Smooth muscle cell (in vitro differentiated cells): ENCODE results near the gene NKD1. TPM values are rescaled to one million over a fixed set of nuclear protein-coding genes. Genes with fewer than 3 reads are reported as not detected.

ENCODE experiments used
- DNase-seq: peaks from one replicate; lab custom pipeline; 2025; ENCODE audit not compliant: unreplicated experiment; lab: John Stamatoyannopoulos, UW
- H2AFZ ChIP-seq: fragments of 200-600 bp; sonication (generic); 2 replicates; pipeline ENCODE4 v1.6.0; 2016; ENCODE audit warnings: antibody characterized with exemption, low read depth, mild to moderate bottlenecking
- H3F3A ChIP-seq: fragments of 200-600 bp; sonication (generic); 2 replicates; pipeline ENCODE4 v1.6.0; 2017; ENCODE audit warnings: antibody characterized with exemption, low read depth
- H3K27ac ChIP-seq: fragments of 200-600 bp; sonication (generic); 2 replicates; pipeline ENCODE4 v1.5.1; 2016; ENCODE audit warnings: low read depth, mild to moderate bottlenecking
- H3K27me3 ChIP-seq: fragments of 200-600 bp; sonication (generic); 2 replicates; pipeline ENCODE4 v1.6.1; 2016; ENCODE audit warnings: low read depth, mild to moderate bottlenecking
- H3K36me3 ChIP-seq: fragments of 200-600 bp; sonication (generic); 2 replicates; pipeline ENCODE4 v1.5.1; 2016; ENCODE audit warnings: low read depth
- H3K4me1 ChIP-seq: fragments of 200-600 bp; sonication (generic); 2 replicates; pipeline ENCODE4 v1.5.1; 2016; ENCODE audit warnings: low read depth
- H3K4me2 ChIP-seq: fragments of 200-600 bp; sonication (generic); 2 replicates; pipeline ENCODE4 v1.6.0; 2016; ENCODE audit warnings: mild to moderate bottlenecking
- H3K4me3 ChIP-seq: fragments of 200-600 bp; sonication (generic); 2 replicates; pipeline ENCODE4 v1.5.1; 2016; ENCODE audit warnings: mild to moderate bottlenecking
- H3K79me2 ChIP-seq: fragments of 200-600 bp; sonication (generic); 2 replicates; pipeline ENCODE4 v1.6.0; 2016; ENCODE audit warnings: low read depth, mild to moderate bottlenecking
- H3K9ac ChIP-seq: fragments of 200-600 bp; sonication (generic); 2 replicates; pipeline ENCODE4 v1.6.0; 2016; ENCODE audit warnings: low read depth
- H3K9me3 ChIP-seq: fragments of 200-600 bp; sonication (generic); replicated peaks from 2 replicates; pipeline ENCODE4 v1.5.1; 2016; ENCODE audit warnings: low read depth
- H4K20me1 ChIP-seq: fragments of 200-600 bp; sonication (generic); 2 replicates; pipeline ENCODE4 v1.6.0; 2016; ENCODE audit warnings: low read depth
- WGBS: methylation state at CpG from one replicate; pipeline ENCODE4 v1.1.7; 2016; ENCODE audit warnings: low lambda C conversion rate; 5-methylcytosine and 5-hydroxymethylcytosine counted together
- polyA plus RNA-seq: library from polyadenylated mRNA; unstranded; fragments of >200 nt; fragmentation: Nextera tagmentation; extraction: Ambion mirVana; gene quantifications from 2 replicates; pipeline ENCODE4 v1.2.1, GENCODE V29; 2016
- total RNA-seq: library from RNA; depleted of rRNA; stranded (reverse); fragments of >200 nt; gene quantifications from 2 replicates; pipeline ENCODE4 v1.2.3, GENCODE V29; 2014
- TF ChIP-seq, protein P1 (sequence below): fragments of 200-600 bp; sonication (generic); IDR thresholded peaks from 2 replicates; pipeline ENCODE4 v1.5.1; 2017; ENCODE audit warnings: borderline replicate concordance, mild to moderate bottlenecking, antibody characterized with exemption; ENCODE audit not compliant: insufficient read depth, poor library complexity, severe bottlenecking

NKD1 gene
- total and polyA plus RNA-seq, 2 experiments from 2014 or later = 4.5 to 18.8 TPM

DNA sequence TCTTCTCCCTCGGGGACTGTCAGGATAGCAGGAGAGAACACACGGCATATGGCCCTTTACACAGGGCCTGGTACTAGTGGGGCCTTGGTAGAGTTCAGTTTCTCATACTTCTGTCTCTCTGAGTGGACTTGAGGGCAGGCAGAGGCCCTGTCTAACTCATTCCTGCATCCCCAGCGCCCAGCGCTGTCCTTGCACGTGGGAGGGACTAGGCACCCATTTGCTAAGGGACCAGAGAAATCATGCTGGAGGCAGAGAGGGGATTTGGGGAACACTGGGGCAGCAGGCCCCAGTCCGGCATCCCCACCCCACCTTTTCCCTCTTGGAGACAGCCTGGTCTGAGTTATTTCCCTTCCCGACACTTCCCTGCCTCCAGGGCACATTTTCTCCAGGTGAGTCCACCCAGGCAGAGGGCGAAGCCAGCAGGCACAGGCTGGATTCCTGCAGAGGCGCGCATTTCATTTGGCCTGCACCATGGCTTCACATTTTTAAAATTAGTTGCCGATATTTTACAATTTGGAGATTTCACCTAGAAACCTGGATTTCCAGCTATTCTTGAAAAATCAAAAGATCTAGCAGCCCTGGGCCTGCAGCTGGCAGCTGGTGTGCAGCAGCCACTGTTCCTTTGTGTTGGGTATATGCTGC, 9.7 kb upstream of the NKD1 start:
- Histone ChIP-seq H3K36me3 (no peaks in the 10 kb centered on the region), H2AFZ (no peak overlapping the region), H3K4me2 (no peak overlapping the region), H4K20me1 (no peaks in the 10 kb centered on the region), H3F3A (no peaks in the 10 kb centered on the region), H3K9me3 (no peaks in the 10 kb centered on the region), H3K4me3 (no peak overlapping the region), H3K79me2 (no peaks in the 10 kb centered on the region), H3K27me3 (no peaks in the 10 kb centered on the region), H3K9ac (no peak overlapping the region), H3K27ac (no peak overlapping the region), H3K4me1 (peaks cover 7% of the 10 kb centered on the region)
- DNase-seq = no peak
- WGBS = 82% methylated on average over 11 of the region's 11 CpGs
- TF ChIP-seq, protein P1, sequence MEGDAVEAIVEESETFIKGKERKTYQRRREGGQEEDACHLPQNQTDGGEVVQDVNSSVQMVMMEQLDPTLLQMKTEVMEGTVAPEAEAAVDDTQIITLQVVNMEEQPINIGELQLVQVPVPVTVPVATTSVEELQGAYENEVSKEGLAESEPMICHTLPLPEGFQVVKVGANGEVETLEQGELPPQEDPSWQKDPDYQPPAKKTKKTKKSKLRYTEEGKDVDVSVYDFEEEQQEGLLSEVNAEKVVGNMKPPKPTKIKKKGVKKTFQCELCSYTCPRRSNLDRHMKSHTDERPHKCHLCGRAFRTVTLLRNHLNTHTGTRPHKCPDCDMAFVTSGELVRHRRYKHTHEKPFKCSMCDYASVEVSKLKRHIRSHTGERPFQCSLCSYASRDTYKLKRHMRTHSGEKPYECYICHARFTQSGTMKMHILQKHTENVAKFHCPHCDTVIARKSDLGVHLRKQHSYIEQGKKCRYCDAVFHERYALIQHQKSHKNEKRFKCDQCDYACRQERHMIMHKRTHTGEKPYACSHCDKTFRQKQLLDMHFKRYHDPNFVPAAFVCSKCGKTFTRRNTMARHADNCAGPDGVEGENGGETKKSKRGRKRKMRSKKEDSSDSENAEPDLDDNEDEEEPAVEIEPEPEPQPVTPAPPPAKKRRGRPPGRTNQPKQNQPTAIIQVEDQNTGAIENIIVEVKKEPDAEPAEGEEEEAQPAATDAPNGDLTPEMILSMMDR = no peak

DNA sequence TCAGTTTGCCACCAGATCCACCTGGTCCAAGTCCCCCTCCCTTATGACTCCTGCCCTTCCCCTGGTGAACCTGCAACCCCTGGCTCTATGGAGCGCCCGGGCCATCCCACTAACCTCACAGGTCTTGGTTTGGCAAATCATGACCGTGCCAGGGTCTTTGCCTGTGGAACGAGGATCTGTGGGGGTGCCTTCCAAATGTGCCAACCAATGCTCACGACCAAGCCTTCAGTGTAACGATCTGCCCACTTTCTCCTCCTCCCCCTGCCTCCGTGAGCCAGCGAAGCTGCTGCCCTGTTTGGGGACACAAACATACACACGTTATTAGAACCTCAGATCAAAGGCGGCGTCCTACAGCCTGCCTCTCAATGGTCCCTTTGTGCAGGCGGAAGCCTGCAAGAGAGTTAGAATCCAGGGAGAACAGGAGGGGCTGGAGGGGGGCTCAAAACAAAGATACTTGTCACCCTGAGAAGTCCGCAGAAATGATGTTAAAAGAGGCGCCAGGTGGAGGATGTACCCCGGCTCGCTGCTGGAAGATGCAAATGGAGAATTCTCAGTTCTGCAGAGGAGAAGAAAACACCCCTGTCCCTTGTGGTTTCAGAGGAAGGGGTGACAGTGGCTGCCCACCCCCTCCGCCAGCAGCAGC, 9.0 kb upstream of the NKD1 start:
- no peaks in the 10 kb centered on the region for H3K36me3 ChIP-seq
- no peak overlapping the region for H3K4me2 ChIP-seq
- H3K9me3 ChIP-seq = no peaks in the 10 kb centered on the region
- WGBS = 74% methylated on average over 17 of the region's 17 CpGs
- TF ChIP-seq, protein P1 = no peak
- no peak overlapping the region for H3K9ac ChIP-seq
- H3K27me3 ChIP-seq = no peaks in the 10 kb centered on the region
- H2AFZ ChIP-seq = no peak overlapping the region
- no peaks in the 10 kb centered on the region for H3K79me2 ChIP-seq
- DNase-seq = no peak
- no peak overlapping the region for H3K27ac ChIP-seq
- H4K20me1 ChIP-seq = no peaks in the 10 kb centered on the region
- peaks cover 7% of the 10 kb centered on the region for H3K4me1 ChIP-seq
- H3K4me3 ChIP-seq = no peak overlapping the region
- no peaks in the 10 kb centered on the region for H3F3A ChIP-seq

DNA sequence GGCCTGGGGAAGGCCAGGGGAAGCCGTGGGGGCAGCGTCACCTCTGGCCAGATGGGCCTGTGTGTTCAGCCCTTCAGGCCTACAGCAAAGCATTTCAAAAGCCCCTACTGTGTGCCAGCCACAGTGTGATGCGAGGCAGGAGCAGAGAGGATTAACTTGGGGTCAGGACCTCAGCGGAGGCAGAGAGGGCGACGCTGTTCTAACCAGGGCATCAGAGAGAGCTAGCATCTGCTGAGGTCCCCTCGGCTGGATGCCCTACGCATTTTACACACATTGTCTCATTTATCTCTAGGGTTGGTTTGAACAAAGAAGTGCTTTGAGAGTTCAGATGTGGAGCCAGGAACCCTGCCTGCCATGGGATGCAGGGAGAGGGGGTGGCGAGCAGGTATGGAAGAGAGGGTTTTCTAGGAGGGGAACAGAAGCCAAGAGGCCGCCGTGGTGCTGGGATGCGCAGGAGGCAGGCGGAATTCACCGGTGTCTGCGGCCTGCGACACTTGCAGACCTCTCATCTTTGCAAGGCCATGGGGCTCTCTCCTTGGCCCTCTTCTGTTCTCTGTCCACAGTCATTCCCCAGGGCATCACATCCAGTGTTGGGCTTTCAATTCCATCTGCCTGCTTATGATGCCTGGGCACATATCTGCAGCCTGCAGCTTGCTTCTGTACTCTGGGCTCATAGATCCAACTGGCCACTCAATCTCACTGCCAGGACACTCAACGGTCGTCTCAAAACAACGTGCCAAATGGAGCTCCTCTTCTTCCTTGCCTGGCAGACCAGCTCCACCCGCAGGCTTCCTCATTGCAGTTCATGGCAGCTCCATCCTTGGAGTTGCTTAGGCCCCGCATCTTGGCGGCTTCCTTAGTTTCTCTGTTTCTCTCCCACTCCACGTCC, 8.1 kb upstream of the NKD1 start:
- peaks cover 7% of the 10 kb centered on the region for H3K4me1 ChIP-seq
- no peaks in the 10 kb centered on the region for H3K9me3 ChIP-seq
- WGBS = 89% methylated on average over 22 of the region's 23 CpGs
- no peak overlapping the region for H3K4me2 ChIP-seq
- H4K20me1 ChIP-seq = no peaks in the 10 kb centered on the region
- H2AFZ ChIP-seq = no peak overlapping the region
- H3K36me3 ChIP-seq = no peaks in the 10 kb centered on the region
- DNase-seq = no peak
- H3K27me3 ChIP-seq = no peaks in the 10 kb centered on the region
- H3F3A ChIP-seq = no peaks in the 10 kb centered on the region
- H3K9ac ChIP-seq = no peak overlapping the region
- H3K27ac ChIP-seq = no peak overlapping the region
- no peaks in the 10 kb centered on the region for H3K79me2 ChIP-seq
- H3K4me3 ChIP-seq = no peak overlapping the region
- TF ChIP-seq, protein P1 = no peak
